ENCODE data around the gene MYO1E. TPM values are rescaled to one million over a fixed set of nuclear protein-coding genes. Genes with fewer than 3 reads are reported as not detected.
A peak's percentile ranks its signal among the peaks of the same experiment; 100 is the strongest.

Gene MYO1E
- total RNA-seq, 1 donor from 2014 or later, result 192 TPM

GRCh38 chr15:59321000-59321689 lies 51.5 kb downstream of the MYO1E start:
- Mint-ChIP-seq H3K4me1 (ENCODE audit: low read depth) (peaks cover 19% of the 10 kb centered on the region), H3K36me3 (ENCODE audit: low read depth) (peaks cover 6% of the 10 kb centered on the region), H3K4me3 (ENCODE audit: unreplicated experiment) (no peak overlapping the region), H3K27ac (ENCODE audit: unreplicated experiment) (no peak overlapping the region), H3K9me3 (ENCODE audit: low read depth) (peaks cover 15% of the 10 kb centered on the region), H3K27me3 (ENCODE audit: low read depth) (no peaks in the 10 kb centered on the region)
- no peak for DNase-seq (ENCODE audit: low spot score)
- TF ChIP-seq CTCF (IDR thresholded peaks at IDR 0.05), result no peak

- Mint-ChIP-seq H3K27ac (ENCODE audit: unreplicated experiment) (no peak overlapping the region), H3K9me3 (ENCODE audit: low read depth) (peaks cover 15% of the 10 kb centered on the region), H3K36me3 (ENCODE audit: low read depth) (peaks cover 6% of the 10 kb centered on the region), H3K27me3 (ENCODE audit: low read depth) (no peaks in the 10 kb centered on the region), H3K4me3 (ENCODE audit: unreplicated experiment) (no peak overlapping the region), H3K4me1 (ENCODE audit: low read depth) (peaks cover 47% of the 10 kb centered on the region)
- no peak for DNase-seq (ENCODE audit: low spot score)
- no peak for TF ChIP-seq CTCF (IDR thresholded peaks at IDR 0.05)
These were observed 55.5 kb downstream of the MYO1E start for GRCh38 chr15:59317211-59317610.

GRCh38 chr15:59315914-59316451 lies 56.7 kb downstream of the MYO1E start:
- peaks cover 6% of the 10 kb centered on the region for H3K36me3 Mint-ChIP-seq (ENCODE audit: low read depth)
- no peak for TF ChIP-seq CTCF (IDR thresholded peaks at IDR 0.05)
- H3K27me3 Mint-ChIP-seq (ENCODE audit: low read depth), result no peaks in the 10 kb centered on the region
- DNase-seq (ENCODE audit: low spot score), result no peak
- peak overlapping the region; percentile 60 for H3K27ac Mint-ChIP-seq (ENCODE audit: unreplicated experiment)
- H3K9me3 Mint-ChIP-seq (ENCODE audit: low read depth), result peaks cover 12% of the 10 kb centered on the region
- peaks cover 47% of the 10 kb centered on the region for H3K4me1 Mint-ChIP-seq (ENCODE audit: low read depth)
- no peak overlapping the region for H3K4me3 Mint-ChIP-seq (ENCODE audit: unreplicated experiment)

- no peak for DNase-seq (ENCODE audit: low spot score)
- Mint-ChIP-seq H3K4me1 (ENCODE audit: low read depth) (peaks cover 49% of the 10 kb centered on the region), H3K27ac (ENCODE audit: unreplicated experiment) (peak overlapping the region; percentile 73), H3K4me3 (ENCODE audit: unreplicated experiment) (peak overlapping the region; percentile 21), H3K27me3 (ENCODE audit: low read depth) (no peaks in the 10 kb centered on the region), H3K36me3 (ENCODE audit: low read depth) (peaks cover 1% of the 10 kb centered on the region), H3K9me3 (ENCODE audit: low read depth) (no peaks in the 10 kb centered on the region)
- TF ChIP-seq CTCF (IDR thresholded peaks at IDR 0.05), result no peak
These were observed 58.9 kb downstream of the MYO1E start for GRCh38 chr15:59313641-59314332.

- Mint-ChIP-seq H3K36me3 (ENCODE audit: low read depth) (no peaks in the 10 kb centered on the region), H3K4me3 (ENCODE audit: unreplicated experiment) (no peak overlapping the region), H3K27ac (ENCODE audit: unreplicated experiment) (no peak overlapping the region), H3K9me3 (ENCODE audit: low read depth) (no peaks in the 10 kb centered on the region), H3K4me1 (ENCODE audit: low read depth) (peaks cover 46% of the 10 kb centered on the region), H3K27me3 (ENCODE audit: low read depth) (no peaks in the 10 kb centered on the region)
- no peak for DNase-seq (ENCODE audit: low spot score)
- no peak for TF ChIP-seq CTCF (IDR thresholded peaks at IDR 0.05)
These were observed 60.5 kb downstream of the MYO1E start for GRCh38 chr15:59312205-59312604.

All from chondrocyte (in vitro differentiated cells).